SK-N-DZ (cell line): ENCODE data around the gene LIN7C. TPM values are rescaled to one million over a fixed set of nuclear protein-coding genes. Genes with fewer than 3 reads are reported as not detected.
A peak's percentile ranks its signal among the peaks of the same experiment; 100 is the strongest.
"Not testable (repeated sequence)": the region's sequence is repeated elsewhere in the genome, so short reads cannot be mapped to it uniquely, and the experiment has no call there.

Experiments used
- DNase-seq: peaks from one replicate; pipeline ENCODE4 v3.0.0-alpha.2; 2015; ENCODE audit warnings: low spot score
- polyA plus RNA-seq, 2 experiments: library from polyadenylated mRNA; depleted of rRNA; stranded (reverse); fragments of >200 nt; gene quantifications; 2 replicates each; pipeline ENCODE4 v1.2.3, GENCODE V29; 2014

LIN7C gene, protein sequence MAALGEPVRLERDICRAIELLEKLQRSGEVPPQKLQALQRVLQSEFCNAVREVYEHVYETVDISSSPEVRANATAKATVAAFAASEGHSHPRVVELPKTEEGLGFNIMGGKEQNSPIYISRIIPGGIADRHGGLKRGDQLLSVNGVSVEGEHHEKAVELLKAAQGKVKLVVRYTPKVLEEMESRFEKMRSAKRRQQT
- 50.1 and 52.3 TPM in 2 replicates for polyA plus RNA-seq (2014; cell fraction: cytosol; rRNA removed)
- polyA plus RNA-seq (2014; cell fraction: nucleus; rRNA removed) = 14.4 and 15.3 TPM in 2 replicates

DNA sequence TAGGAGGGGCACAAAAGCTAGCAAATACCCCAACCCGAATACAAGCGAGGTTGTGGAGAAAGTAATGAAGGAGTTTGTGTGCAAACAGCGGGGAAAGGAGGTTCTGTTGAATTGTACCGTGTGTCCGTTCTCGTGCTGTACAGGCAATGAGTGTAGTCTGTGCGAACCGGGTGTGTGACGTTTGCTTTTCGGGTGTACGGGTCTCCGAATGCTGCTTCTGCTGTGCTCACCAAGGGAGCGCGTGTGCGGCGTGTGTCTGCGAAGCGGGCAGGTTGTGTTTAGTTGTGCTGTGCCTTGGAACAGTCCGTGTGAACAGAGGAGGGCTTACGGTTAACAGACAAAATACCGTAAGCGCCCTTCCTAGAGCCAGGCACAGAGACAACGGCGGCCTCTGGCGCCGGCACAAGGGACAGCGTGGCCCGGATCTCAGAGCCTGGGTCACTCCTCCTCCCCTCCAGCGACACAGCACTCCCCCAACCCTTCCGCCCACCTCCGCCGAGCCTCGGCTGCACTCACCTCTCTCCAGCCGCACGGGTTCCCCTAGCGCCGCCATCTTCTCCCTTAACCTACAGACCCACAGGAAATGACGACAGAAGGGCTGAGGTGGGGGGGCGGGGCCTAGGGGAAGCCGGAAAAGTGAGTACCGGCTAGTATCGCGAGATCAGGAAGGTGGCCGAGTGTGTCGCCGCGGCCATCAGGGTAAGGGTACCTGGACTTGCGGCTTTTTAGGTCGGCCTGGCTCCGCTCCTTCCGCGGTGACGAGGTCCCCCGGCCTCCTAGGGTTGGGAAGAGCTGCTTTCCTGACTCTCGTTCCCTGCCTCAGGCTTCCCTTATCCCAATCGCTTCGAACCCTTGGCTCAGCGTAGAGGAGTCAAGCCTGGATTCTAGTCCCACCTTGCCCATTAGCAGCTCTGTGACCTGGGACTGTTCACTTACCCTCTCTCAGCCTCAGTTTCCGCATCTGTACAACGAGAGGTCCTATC lies at the start of gene LIN7C:
TSS of gene LIN7C (minus strand) at position 570 of the 983 bp plus-strand sequence. CDS start at position 553, 17 bp downstream.
- DNase-seq = peak; percentile 95

DNA sequence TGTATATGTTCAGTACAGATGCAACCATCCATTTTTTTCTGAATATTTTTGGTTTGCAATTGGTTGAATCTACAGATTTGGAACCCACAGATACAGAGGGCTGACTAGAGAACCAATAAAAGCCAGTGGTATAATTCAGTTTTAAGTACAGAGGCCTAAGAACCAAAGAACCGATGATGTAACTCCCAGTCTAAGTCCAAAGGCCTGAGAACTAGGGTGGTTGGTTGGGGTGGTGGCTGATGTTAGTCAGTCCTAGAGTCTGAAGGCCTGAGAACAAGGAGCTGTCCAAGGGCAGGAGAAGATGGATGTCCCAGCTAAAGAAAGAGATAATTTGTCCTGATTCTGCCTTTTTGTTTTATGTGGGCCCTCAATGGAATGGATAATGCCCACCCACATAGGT lies 48.7 kb upstream of the LIN7C start:
- no peak for DNase-seq

DNA sequence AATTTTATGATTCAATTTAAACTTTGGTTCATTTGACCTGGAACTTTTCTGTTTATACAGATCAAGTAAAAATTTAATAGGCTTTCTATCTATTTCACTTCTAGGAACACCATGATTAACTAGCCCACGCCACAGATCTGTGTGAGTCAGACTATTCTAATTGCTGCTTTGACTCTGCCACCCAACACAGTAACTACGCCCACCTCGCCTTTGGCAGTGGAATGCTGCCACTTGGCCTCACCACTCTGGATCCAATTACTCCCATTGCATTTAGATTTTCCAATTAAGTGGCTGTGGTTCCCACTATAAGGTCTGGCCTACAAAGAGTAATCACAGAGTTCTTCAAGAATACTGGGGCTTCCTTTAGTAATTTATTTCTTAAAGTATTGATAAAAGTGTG lies 46.6 kb upstream of the LIN7C start:
- no peak for DNase-seq

DNA sequence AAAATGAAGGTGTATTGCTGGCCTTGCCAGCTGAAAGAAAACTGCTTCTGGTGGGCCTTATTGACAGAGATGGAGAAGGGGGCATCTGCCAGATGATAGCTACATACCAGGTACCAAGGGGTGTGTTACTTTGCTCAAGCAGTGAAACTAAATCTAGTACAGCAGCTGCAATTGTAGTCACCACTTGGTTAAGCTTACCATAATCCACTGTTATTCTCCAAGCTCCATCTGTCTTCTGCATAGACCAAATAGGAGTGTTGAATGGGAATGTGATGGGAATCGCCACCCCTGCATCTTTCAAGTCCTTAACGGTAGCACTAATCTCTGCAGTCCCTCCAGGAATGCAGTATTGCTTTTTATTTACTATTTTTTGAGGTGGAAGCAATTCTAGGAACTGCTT lies 45.8 kb upstream of the LIN7C start:
- DNase-seq = no peak

DNA sequence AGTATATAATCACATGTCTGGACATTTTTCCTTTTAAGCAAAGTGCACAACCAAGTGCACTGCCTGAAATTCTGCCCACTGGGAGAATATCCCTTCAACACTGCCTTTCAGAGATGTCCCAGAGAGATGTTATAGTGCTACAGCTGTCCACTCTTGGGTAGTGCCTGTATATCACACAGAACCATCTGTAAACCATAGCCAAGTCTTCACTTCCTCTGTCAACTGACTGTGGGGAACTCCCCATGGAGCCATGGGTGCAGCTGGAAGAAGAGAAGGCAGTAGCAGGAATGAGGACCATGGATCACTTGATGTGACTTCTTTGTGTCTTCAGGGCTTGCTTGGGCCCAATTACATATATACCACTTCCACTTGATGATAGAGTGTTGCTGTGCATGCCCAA lies 44.6 kb upstream of the LIN7C start:
- DNase-seq = no peak

DNA sequence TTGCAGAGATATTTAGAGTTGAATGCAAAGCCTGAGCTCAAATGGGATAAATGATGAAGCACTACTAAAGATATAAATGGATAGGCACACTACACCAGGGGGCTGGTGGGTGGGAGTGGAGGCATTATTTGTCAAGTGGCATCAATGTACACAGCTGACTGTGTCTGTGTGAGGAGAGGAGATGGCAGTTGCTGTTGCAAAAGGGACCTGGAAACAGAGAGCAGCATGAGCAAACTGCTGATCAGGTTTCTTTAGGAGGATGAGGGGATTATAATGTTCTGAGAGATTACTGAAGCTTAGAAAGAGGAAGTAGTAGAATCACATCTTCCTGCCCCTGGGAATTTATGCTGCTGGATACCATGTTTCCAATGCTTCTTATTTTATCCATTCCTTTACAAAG lies 39.4 kb upstream of the LIN7C start:
- no peak for DNase-seq

DNA sequence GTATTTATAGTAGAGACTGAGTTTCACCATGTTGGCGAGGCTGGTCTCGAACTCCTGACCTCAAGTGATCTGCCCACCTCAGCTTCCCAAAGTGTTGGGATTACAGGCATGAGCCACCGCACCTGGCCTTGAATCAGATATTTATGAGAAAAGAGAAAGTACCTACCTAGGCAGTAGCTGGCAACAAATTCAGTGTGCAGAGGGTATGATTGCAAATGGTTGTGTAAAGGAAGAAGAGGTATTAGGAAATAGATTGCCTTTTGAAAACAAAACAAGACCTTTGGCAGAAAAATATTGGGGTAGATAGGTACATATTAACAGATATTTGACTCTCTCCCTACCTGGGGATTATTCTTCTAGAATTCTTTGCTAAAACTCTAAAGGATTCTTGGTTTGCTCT lies 38.5 kb upstream of the LIN7C start:
- no peak for DNase-seq

DNA sequence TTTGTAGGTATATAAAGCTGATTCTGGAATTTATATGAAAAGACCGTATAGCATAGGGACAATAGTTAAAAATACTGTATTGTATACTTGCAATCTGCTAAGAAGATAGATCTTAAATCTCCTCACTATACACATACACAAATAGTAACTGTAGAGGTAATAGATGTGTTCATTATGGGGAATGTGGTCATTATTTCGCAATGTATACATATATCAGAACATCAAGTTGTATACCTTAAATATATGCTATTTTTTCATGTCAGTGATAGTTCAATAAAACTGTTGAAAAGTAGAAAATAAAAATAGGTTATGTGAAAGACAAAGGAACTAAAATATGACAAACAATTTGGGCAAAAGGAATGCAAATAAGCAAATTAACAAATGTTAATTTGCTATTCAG lies 35.2 kb upstream of the LIN7C start:
- no peak for DNase-seq

DNA sequence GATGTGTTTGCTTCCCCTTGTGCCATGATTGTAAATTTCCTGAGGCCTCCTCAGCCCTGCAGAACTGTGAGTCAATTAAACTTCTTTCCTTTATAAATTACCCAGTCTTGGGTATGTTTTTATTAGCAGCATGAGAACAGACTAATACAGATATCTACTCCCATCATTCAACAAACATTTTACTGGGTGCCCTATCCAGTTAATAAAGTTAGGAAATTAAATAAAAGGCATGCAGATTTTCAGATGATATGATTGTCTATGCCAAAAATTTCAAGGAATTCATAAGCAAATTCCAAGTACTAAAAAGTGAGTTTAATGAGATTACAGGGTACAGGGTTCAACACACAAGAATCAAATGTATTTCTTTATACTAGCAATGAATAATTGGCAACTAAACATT lies 33.5 kb upstream of the LIN7C start:
- DNase-seq = no peak

DNA sequence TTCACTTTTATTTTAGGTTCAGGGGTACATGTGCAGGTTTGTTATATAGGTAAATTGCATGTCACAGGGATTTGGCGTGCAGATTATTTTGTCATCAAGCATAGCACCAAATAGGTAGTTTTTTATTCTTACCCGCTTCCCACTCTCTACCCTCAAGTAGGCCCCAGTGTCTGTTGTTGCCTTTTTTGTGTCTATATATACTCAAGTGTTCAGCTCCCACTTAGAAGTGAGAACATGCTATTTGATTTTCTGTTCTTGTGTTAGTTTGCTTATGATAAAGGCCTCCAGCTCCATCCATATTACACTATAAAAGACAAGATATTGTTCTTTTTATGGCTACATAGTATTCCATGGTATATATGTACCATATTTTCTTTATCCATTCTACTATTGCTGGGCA lies 28.5 kb upstream of the LIN7C start:
- DNase-seq = no peak

DNA sequence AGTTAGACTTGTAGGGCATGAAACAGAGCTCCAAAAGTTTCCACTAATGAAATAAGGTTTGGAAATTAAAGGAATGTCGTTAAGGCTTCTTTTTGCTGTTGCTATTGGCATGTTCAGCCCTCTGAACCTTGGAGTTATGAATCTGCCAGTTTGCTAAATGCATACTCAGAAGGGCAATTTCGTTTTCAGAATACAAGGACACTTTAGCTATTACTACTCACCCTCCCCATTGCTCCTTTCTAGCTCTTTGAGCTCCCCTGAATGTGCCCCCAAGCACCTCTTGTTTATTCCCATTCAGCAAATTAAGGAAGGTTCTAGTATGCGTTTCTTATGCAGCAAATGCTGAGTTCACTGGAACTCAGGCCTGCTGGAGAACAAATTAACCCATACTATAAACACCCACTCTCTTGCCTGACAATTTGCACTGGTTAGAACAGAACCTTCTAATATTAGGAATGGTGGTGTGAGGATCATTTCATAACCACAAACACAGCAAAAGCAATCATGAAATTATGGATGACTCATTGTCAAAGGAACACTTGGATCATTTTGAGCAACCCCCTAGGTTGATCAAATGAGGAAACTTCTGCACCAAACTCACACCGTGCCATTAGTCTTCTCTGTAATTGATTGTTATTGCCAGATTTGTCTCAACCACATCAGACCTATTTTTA lies 26.2 kb upstream of the LIN7C start:
- DNase-seq = no peak

DNA sequence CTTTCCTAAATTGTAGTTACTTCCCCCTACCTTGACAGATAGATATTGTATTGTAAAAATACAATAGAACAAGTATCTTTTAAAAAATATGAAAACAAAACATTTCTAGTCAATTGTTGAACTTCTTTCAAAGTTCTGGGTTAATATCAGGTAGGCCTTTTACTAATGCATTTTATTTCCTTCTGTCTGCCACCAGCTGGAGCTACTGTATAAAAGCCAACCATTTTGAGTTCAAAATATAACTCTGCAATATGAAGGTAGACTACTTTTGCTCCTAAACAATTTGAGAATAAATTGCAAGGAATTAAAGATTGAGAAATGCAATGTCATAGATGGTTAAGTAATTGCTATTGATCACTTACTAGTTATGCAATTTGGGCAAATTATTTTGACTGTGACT lies 22.1 kb upstream of the LIN7C start:
- DNase-seq = no peak

DNA sequence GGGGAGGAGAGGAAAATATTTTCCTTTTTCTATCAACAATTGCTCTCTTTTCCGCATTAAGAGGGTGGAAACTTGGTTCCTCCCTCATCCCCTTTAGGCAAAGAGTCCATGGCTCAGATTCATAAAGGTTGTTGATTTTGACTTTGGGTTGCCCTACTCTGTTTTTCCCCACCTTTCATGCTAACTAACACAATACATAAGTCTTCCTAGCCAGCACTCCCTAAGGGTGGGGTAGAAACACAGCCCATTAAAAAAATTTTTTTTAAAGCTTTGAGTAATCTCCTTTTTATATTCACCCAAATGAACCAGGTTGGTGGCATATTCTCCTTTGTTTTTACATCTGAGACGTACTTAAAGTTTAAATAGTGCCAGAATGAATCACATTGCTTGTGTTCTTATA lies 20.0 kb upstream of the LIN7C start:
- DNase-seq = no peak

DNA sequence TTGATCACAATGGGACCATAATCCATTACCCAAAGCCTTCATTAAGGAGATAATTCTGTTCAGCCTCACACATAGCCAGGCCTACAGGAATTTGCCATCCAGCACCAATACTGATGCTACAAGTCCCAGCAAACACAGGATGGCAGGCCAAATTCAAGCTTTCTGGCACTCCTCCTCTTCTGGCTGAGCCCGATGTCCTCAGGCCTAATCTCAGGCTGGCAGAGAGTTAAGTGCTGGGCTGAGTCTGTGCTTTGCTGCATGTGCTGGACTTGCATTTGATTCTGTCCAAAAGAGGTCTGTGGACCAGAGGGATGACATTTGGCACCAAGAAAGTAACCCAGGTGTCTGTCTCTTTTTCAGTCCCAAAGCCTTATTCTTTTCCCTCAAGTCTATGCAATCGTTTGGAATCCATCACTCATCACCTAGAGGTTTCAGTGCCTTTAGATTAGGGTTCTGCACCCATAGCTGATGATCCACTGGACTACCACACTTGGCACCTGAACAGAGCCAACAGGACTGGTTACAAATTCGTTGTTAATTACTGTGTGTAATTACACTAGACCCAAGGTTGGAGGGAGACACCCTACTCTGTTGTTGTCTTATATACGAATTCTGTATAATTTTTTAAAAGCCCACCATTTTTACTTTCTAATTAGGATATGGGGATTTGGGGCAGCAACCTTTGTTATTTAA lies 19.4 kb upstream of the LIN7C start:
- no peak for DNase-seq

DNA sequence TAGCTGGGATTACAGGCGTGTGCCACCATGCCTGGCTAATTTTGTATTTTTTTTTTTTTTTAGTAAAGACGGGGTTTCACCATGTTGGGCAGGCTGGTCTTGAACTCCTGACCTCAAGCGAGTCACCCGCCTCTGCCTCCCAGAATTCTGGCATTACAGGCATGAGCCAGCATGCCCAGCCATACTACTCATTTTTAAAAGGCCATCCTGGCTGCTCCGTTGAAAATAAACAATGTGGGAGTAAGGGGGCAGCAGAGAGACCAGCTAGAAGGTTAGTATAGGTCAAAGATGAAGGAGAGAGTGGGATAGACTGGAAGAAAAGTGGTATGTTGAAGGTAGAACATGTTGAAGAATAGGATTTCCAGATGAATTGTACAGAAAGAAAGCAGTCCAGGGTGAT lies 17.6 kb upstream of the LIN7C start:
- DNase-seq = peak; percentile 26

DNA sequence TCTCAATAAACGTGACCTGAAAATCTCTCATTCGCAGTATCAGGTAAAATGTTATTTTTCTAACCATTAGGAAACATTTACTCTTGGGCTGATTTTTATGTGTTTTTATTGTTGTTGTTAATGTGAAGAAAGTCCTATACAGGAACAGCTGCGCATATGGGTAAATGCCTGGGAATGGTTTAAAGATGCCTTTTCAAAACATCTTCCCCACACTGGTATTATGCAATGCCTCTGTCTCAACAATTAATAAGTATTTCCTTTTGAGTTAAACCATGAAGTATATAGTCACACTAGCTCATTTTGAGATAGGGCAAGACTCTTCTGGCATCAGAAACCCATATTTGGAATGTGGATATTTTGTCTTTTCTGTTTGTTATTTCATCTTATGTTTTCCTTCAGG lies 13.7 kb upstream of the LIN7C start:
- DNase-seq = no peak

DNA sequence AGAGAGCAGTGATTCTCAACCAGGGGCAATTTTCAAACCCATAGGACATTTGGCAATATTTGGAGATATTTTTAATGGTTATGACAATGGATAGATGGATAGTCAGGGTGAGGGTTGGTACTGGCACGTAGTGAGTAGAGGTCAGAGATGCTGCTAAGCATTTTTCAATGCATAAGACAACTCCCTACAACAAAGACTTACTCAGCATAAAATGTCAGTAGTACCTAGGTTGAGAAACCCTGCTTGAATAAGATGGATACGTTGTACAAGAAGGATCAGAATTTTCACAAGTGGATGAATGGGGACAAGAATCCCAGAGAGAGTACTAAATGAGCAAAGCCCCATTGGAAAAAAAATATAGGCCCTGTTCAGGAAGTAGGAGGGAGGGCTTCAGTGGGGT lies 11.9 kb upstream of the LIN7C start:
- no peak for DNase-seq

DNA sequence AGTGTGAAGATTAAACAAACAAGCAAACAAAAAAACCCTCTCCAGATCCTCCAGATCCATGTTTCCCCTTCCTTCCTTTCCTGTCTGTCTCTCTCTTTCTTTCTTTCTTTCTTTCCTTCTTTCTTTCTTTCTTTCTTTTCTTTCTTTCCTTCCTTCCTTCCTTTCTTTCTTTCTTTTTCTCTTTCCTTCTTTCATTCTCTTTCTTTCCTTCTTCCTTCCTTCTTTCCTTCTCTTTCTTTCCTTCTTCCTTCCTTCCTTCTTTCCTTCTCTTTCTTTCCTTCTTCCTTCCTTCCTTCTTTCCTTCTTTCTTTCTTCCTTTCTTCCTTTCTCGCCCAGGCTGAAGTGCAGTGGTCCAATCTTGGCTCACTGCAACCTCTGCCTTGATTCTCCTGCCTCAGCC lies 10.9 kb upstream of the LIN7C start:
- DNase-seq = not testable (repeated sequence)

DNA sequence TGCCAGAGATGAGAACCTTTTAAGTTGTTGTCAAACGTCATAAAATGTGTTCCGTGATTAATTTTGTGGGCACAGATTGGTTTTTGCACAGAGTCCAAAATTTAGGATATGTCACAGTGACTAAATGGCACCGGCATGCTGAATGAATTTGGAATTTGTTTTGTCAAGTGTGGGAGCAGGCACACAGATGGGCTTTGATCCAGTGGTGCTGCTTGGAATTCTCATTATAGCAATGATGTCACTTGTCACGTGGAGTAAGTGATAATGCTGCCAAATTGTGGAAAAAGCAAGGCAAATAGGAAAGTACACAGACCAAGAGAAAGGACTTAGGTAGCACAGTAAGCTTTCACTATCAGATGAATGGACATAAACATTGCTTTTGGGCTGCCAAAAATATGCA lies 8.0 kb upstream of the LIN7C start:
- DNase-seq = no peak

DNA sequence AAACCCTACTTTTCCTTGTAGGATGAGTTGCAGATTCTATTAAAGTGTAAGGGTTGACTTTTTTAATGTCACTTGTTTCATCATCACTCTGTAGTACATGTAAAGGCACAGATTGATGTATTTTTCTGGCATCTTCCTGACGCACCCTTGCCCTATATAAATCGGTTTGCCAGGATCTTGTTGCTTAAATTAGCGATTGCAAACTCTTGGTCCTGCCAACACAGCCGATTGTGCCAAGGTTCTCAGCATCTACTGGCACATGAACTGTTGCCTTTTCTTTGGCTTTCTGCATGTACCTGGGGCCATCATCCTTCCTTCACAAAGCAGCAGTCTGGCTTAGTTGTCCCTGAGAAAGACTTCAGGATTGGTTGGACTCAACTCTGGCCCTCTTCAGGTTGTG lies 7.5 kb upstream of the LIN7C start:
- no peak for DNase-seq

DNA sequence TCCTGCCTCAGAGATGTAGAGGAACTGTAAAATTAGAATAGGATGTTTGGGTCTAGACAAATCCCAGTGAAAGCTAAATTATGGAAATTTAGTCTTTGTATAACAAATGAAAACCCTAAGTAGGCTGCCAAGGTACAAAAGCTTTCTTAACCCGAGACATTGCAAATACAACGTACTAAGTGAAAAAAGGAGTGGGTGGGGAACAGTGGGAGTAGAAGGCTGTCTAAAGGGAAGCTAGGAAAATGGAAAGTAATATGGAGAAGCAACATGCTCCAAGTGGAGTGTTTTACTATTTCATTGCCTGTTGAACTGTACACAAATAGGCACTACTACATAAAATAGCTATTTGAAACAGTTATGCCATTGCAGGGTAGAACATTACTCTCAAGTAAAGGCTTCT lies 6.8 kb upstream of the LIN7C start:
- no peak for DNase-seq

DNA sequence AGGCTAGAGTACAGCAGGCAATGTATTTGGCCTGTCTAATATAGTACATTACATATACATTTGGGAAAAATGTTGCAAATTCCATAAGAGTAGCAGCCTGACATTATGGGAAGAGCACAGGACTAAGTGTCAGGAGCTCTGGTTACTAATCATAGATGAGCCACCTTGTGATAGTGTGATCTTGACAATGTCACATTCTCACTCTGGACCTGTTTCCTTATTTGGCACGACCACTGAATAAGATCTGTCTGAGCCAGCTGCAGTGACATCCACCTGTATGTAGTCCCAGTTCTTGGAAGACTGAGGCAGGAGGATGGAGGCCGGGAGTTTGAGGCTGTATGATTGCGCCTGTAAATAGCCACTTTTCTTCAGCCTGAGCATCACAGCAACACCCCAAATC lies 5.7 kb upstream of the LIN7C start:
- no peak for DNase-seq
